AG08396 (cell line): ENCODE measurements around the gene MBD4.

Experiments used
- DNase-seq: peaks from one replicate; pipeline ENCODE4 v3.0.0; 2012; ENCODE audit warnings: low spot score, mixed read lengths

The MBD4 gene

DNA sequence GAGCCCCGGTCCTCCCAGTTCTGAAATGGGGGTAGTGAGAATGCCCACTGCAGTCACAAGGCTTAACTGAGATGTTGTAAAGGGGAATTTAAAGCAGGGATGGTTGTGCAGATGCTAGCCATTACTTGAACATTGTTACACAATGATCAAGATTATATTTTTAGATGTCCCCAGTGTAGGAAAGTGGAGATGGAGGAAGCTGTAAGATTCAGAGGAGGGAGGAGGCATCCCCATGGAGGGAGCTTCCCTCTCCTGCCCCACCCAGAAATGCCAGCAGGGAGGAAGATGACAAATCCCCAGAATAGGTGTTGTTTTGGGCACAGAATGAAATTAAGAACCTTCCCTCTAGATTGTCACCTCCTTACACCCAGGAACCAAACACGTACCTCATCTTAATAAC is 57.4 kb downstream of the MBD4 start:
- DNase-seq = no peak
